Heart right ventricle (tissue), 16 donors: ENCODE data around the gene CHSY1. TPM values are rescaled to one million over a fixed set of nuclear protein-coding genes. Genes with fewer than 3 reads are reported as not detected.

Experiments used
- ATAC-seq, 8 donors: fragments of 200-7000 bp; cut with Tn5 transposase; one replicate each; pipeline ENCODE4 v1.9.1; 2020; ENCODE audit warnings: mild to moderate bottlenecking in 8 of 8, moderate library complexity in 8 of 8, moderate number of reproducible peaks in 1 of 8
- DNase-seq, 2 donors: peaks; one replicate each; pipeline ENCODE4 v3.0.0-alpha.2; 2020
- H3K27ac ChIP-seq, 10 donors: fragments of 200-600 bp; sonication (generic) in 2 of 10; one replicate each; pipeline versions ENCODE4 v1.5.0 to v1.8.0; 2020 to 2022; ENCODE audit warnings: mild to moderate bottlenecking in 3 of 10
- H3K27me3 ChIP-seq, 7 donors: fragments of 200-600 bp; one replicate each; pipeline ENCODE4 v1.8.0; 2021 to 2022; ENCODE audit warnings: mild to moderate bottlenecking in 2 of 7
- H3K36me3 ChIP-seq, 9 donors: fragments of 200-600 bp; sonication (generic) in 1 of 9; one replicate each; pipeline versions ENCODE4 v1.5.0 to v1.8.0; 2020 to 2022; ENCODE audit warnings: mild to moderate bottlenecking in 2 of 9
- H3K4me1 ChIP-seq, 9 donors: fragments of 200-600 bp; sonication (generic) in 1 of 9; one replicate each; pipeline versions ENCODE4 v1.5.0 to v1.8.0; 2020 to 2022; ENCODE audit warnings: mild to moderate bottlenecking in 4 of 9
- H3K4me3 ChIP-seq, 10 donors: fragments of 200-600 bp; sonication (generic) in 2 of 10; one replicate each; pipeline versions ENCODE4 v1.5.0 to v1.8.0; 2020 to 2022; ENCODE audit warnings: mild to moderate bottlenecking in 7 of 10, moderate library complexity in 2 of 10
- H3K9me3 ChIP-seq, 11 donors: fragments of 200-600 bp in 10 of 11; sonication (generic) in 2 of 11; one replicate each; pipeline versions ENCODE4 v1.5.0 to v1.8.0; 2013 to 2022; ENCODE audit warnings: mild to moderate bottlenecking in 2 of 11, control low read depth in 1 of 11, moderate library complexity in 1 of 11
- WGBS, 2 donors: extraction: QIAGEN DNeasy Blood & Tissue Kit; methylation state at CpG; one replicate each; pipeline ENCODE4 v1.1.7; 2013; ENCODE audit warnings: inconsistent platforms in 1 of 2; 5-methylcytosine and 5-hydroxymethylcytosine counted together
- intact Hi-C, 10 donors: fragments of 100-400 bp; cut with DNase I; formaldehyde crosslinking; loops; one replicate each; pipeline versions ENCODE4 v1.11.1 to v1.14.2; 2022
- long read RNA-seq, 3 donors: library from polyadenylated mRNA; unstranded; transcript quantifications; one replicate each; pipeline ENCODE4 v2.0.0, GENCODE V29; 2020 to 2021
- polyA plus RNA-seq, 2 donors: library from polyadenylated mRNA; stranded (reverse); fragments of 200-250 nt; gene quantifications; one replicate each; pipeline ENCODE4 v1.2.3, GENCODE V29; 2013
- total RNA-seq, 10 donors: library from RNA; stranded (reverse); fragmentation: NEBNext Ultra II Directional in 3 of 10; extraction: Animal tissue kit (Norgen Biotek cat#: 25700) in 3 of 10; gene quantifications; one replicate each; pipeline versions ENCODE4 v1.2.1 to v1.2.4, GENCODE V29; 2021 to 2023
- TF ChIP-seq, protein P1 (sequence below), 9 donors: fragments of 200-600 bp; sonication (generic) in 2 of 9; IDR thresholded peaks; one replicate each; pipeline versions ENCODE4 v1.5.0 to v1.8.0; 2021 to 2022; ENCODE audit warnings: antibody characterized with exemption in 9 of 9, mild to moderate bottlenecking in 5 of 9, moderate library complexity in 1 of 9
- donor health status: Arrhythmogenic right ventricular cardiomyopathy.
- donor health status: ischemic (EF 13 %, LVEDD 7.1; RV severe dilation, severe dysfunction).
- donor health status: healthy with polysubstance abuse.
- donor health status: DM: no; HTN: yes; CAD: no.
- donor health status: DM: no; HTN: no; CAD: no.
- donor health status: ischemic (EF 25% LVEDD 6.9; RV normal size, moderate dysfunction).
- donor health status: ischemic (EF 25% LVEDD 5.7; RV mildly dilated, moderate dysfunction).
- donor health status: healthy.
- donor health status: DM: yes; HTN: yes; CAD: no.
- donor health status: Ischemic cardiomyopathy.
- donor health status: ischemic (EF 35%, LVEDD 5.7; RV mildly dilated, moderate dysfunction).
- donor health status: nonischemic (EF 11% LVEDD 7.7; RV severe dilation, severe dysfunction).
- donor health status: DM: yes; HTN: yes; CAD: no.
- donor health status: PGD.
- donor health status: ischemic (EF 29% LVEDD 5.4; RV normal size, mild dysfunction).
- donor health status: nonischemic (EF 23%, LVEDD 6.1; RV moderate dilation, normal function).

The CHSY1 gene, protein sequence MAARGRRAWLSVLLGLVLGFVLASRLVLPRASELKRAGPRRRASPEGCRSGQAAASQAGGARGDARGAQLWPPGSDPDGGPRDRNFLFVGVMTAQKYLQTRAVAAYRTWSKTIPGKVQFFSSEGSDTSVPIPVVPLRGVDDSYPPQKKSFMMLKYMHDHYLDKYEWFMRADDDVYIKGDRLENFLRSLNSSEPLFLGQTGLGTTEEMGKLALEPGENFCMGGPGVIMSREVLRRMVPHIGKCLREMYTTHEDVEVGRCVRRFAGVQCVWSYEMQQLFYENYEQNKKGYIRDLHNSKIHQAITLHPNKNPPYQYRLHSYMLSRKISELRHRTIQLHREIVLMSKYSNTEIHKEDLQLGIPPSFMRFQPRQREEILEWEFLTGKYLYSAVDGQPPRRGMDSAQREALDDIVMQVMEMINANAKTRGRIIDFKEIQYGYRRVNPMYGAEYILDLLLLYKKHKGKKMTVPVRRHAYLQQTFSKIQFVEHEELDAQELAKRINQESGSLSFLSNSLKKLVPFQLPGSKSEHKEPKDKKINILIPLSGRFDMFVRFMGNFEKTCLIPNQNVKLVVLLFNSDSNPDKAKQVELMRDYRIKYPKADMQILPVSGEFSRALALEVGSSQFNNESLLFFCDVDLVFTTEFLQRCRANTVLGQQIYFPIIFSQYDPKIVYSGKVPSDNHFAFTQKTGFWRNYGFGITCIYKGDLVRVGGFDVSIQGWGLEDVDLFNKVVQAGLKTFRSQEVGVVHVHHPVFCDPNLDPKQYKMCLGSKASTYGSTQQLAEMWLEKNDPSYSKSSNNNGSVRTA
- total RNA-seq (10 to 100 TPM in 8 of 10 donors, 1 to 10 TPM in 2; 9.7 to 35.1 (median 15.7) TPM), polyA plus RNA-seq (10 to 100 TPM in 1 of 2 donors, 1 to 10 TPM in 1; 6.9 to 11.3 TPM)
- long read RNA-seq, donor 1, full-length matches to known transcripts = 8 of 20 reads
- long read RNA-seq, donor 1, partial matches to known transcripts = 3 of 20 reads
- long read RNA-seq, donor 1, other reads (novel, unspliced or antisense) = 9 of 20 reads
- long read RNA-seq, donor 2, full-length matches to known transcripts = 9 of 32 reads
- long read RNA-seq, donor 2, partial matches to known transcripts = 6 of 32 reads
- long read RNA-seq, donor 2, other reads (novel, unspliced or antisense) = 17 of 32 reads
- long read RNA-seq, donor 3, partial matches to known transcripts = 5 of 25 reads
- long read RNA-seq, donor 3, other reads (novel, unspliced or antisense) = 19 of 25 reads

DNA sequence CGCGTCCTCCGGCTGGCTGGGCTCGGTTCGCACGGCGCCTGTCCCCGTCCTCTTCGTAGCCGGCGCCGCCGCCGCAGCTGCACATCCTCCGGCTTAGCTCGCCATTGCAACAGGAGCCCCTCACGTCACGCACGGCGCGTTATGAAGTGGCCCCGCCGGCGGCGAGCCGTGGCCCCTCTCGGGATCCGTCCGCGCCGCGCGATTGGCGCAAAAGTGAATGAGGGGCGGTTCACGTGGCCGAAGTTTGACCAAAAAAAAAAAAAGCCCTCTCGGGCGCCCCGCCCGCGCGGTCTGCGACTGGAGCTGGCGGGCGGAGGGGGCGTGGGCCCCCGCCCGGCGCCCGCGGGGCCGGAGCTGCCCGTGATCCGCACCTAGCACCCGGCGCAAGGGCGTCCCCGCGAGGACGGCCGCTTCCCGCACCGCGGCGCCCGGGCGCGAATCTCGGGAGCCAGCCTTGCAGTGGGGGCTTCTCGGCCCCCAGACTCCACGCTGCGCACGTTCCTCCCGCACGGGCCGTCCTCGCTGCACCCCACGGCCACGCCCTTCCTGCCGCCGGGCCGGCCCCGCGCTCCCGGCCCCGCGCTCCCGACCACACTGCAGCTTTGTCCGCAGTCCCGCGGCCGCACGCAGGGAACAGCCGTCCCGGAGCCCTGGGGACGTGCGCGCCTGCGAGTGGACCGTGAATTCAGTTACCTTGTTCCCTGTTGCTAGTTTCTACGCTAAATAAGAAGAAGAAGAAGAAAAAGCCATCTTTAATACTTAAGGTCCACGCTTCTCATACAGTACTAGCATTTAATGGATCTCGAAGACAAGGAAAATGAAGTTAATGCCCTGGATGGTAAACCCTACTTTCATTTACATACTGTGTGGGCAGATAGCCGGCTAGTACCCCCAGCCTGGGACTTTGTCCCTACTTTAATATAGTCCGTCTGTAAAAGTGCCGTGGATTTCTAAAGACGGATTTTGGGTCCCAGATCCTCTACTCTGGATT lies at the start of gene CHSY1:
CHSY1 (minus strand) TSS at position 219 of the 991 bp plus-strand sequence. CDS start 592 bp downstream, outside the sequence.
- H3K36me3 ChIP-seq = peaks cover 0 to 21% (median 0%) of the 10 kb centered on the region in 9 donors
- intact Hi-C loops = loop anchor here in 8 of 10 donors (1.0 to 10.0 kb wide), 11 partner anchors 50 to 627 kb away; partner anchors contain the start of gene LRRK1 (in 2 of the 8)
- ATAC-seq = peak; percentile 89 to 92 (median 90)
- H3K4me3 ChIP-seq = peak within 1 kb of the TSS; percentile 69 to 98 (median 89)
- H3K27me3 ChIP-seq = no peaks in the 10 kb centered on the region
- TF ChIP-seq, protein P1, sequence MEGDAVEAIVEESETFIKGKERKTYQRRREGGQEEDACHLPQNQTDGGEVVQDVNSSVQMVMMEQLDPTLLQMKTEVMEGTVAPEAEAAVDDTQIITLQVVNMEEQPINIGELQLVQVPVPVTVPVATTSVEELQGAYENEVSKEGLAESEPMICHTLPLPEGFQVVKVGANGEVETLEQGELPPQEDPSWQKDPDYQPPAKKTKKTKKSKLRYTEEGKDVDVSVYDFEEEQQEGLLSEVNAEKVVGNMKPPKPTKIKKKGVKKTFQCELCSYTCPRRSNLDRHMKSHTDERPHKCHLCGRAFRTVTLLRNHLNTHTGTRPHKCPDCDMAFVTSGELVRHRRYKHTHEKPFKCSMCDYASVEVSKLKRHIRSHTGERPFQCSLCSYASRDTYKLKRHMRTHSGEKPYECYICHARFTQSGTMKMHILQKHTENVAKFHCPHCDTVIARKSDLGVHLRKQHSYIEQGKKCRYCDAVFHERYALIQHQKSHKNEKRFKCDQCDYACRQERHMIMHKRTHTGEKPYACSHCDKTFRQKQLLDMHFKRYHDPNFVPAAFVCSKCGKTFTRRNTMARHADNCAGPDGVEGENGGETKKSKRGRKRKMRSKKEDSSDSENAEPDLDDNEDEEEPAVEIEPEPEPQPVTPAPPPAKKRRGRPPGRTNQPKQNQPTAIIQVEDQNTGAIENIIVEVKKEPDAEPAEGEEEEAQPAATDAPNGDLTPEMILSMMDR (IDR thresholded peaks at IDR 0.05) = peak in 8 of 9 donors; percentile 13 to 53 (median 26)
- no peaks in the 10 kb centered on the region for H3K9me3 ChIP-seq
- DNase-seq = peak; percentile 94 to 95
- 1% methylated on average over 100 to 105 of the region's 108 CpGs for WGBS, 2 donors
- H3K4me1 ChIP-seq = peaks cover 10 to 66% (median 61%) of the 10 kb centered on the region in 9 donors
- peak within 1 kb of the TSS; percentile 84 to 97 (median 92) for H3K27ac ChIP-seq

DNA sequence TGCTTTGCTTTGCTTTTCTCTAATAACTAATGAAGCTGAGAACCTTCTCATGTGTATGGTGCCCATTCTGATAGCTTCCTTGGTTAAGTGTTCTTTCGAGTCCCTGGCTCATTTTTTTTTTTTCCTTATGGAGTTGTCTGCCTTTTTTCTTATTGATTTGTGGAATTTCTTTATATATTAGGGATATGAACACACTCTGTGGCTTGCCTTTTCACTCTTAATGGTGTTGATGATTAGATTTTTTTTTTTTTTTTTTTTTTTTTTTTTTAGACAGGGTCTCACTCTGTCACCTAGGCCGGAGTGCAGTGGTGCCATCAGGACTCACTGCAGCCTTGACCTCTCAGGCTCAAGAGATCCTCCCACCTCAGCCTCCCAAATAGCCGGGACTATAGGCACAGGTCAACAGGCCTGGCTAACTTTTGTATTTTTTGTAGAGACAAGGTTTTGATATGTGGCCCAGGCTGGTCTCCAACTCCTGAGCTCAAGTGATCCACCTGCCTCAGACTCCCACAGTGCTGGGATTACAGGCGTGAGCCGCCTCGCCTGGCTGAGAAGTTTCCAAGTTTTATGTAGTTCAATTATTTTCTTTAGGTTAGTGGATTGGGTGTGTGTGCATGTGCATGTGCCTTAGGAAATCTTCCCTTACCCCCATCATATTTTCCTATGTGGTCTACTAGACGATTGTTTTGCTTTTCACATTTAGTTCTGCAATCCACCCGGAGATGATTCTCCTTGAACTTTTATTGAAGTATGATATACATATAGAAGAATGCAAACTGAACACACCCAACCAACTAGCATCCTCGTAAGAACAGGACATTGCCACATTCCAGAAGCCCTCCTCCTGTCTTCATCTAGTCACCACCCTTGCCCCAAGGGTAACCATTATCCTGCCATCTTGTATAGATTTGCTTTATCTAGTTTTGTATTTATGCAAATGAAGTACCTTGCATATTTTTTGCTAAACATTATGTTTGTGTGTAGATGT lies 44.9 kb upstream of the CHSY1 start:
- TF ChIP-seq, protein P1 (IDR thresholded peaks at IDR 0.05) = no peak
- DNase-seq (no peak), ATAC-seq (no peak)
- H3K4me3 ChIP-seq = peak overlapping the region in 2 of 10 donors; percentile 84 to 95
- H3K4me1 ChIP-seq = peaks cover 0 to 41% (median 33%) of the 10 kb centered on the region in 9 donors
- no peak overlapping the region for H3K27ac ChIP-seq
- H3K36me3 ChIP-seq = peaks cover 0 to 11% (median 0%) of the 10 kb centered on the region in 9 donors
- intact Hi-C loops = loop anchor here in 6 of 10 donors (5.0 to 10.0 kb wide), 5 partner anchors 68 to 356 kb away; partner anchors contain the start of gene TM2D3 (in 2 of the 6)
- H3K27me3 ChIP-seq = no peaks in the 10 kb centered on the region
- 90 to 92% methylated on average over 9 of the region's 9 CpGs for WGBS, 2 donors
- H3K9me3 ChIP-seq = no peaks in the 10 kb centered on the region
